Measurements from ENCODE around the gene KCTD19.

KCTD19 gene

GRCh38 chr16:67302076-67302475 lies 24.5 kb downstream of the KCTD19 start:
- no peak for TF ChIP-seq CTCF (IDR thresholded peaks at IDR 0.05; ENCODE audit: extremely low read depth, missing control alignments)

GRCh38 chr16:67301080-67301782 lies 25.3 kb downstream of the KCTD19 start:
- DNase-seq (ENCODE audit: low spot score), result no peak
- TF ChIP-seq CTCF (IDR thresholded peaks at IDR 0.05; ENCODE audit: extremely low read depth, missing control alignments), result no peak

More at GRCh38 chr16:67302076-67302475, 24.5 kb downstream of the KCTD19 start:
- DNase-seq (ENCODE audit: low spot score), result no peak

GRCh38 chr16:67299269-67299668 lies 27.3 kb downstream of the KCTD19 start:
- no peak for DNase-seq (ENCODE audit: low spot score)
- no peak for TF ChIP-seq CTCF (IDR thresholded peaks at IDR 0.05; ENCODE audit: extremely low read depth, missing control alignments)

- no peak for TF ChIP-seq CTCF (IDR thresholded peaks at IDR 0.05; ENCODE audit: extremely low read depth, missing control alignments)
- no peak for DNase-seq (ENCODE audit: low spot score)
Measured at GRCh38 chr16:67298277-67298676, 28.3 kb downstream of the KCTD19 start.

- DNase-seq (ENCODE audit: low spot score), result no peak
- TF ChIP-seq CTCF (IDR thresholded peaks at IDR 0.05; ENCODE audit: extremely low read depth, missing control alignments), result no peak
Measured at GRCh38 chr16:67296420-67296819, 30.1 kb downstream of the KCTD19 start.

- DNase-seq (ENCODE audit: low spot score), result no peak
- no peak for TF ChIP-seq CTCF (IDR thresholded peaks at IDR 0.05; ENCODE audit: extremely low read depth, missing control alignments)
Measured at GRCh38 chr16:67294938-67295361, 31.6 kb downstream of the KCTD19 start.

GRCh38 chr16:67294171-67294757 lies 32.3 kb downstream of the KCTD19 start:
- no peak for TF ChIP-seq CTCF (IDR thresholded peaks at IDR 0.05; ENCODE audit: extremely low read depth, missing control alignments)
- no peak for DNase-seq (ENCODE audit: low spot score)

All from GM20000 (cell line).